SKM-1 treated with dmso at 0.1 percent for 144 hours (cell line): ENCODE results near the gene TNNI2.

Experiments
- DNase-seq: peaks from one replicate; lab custom pipeline; 2025; ENCODE audit not compliant: unreplicated experiment; lab: John Stamatoyannopoulos, UW

Gene TNNI2

DNA sequence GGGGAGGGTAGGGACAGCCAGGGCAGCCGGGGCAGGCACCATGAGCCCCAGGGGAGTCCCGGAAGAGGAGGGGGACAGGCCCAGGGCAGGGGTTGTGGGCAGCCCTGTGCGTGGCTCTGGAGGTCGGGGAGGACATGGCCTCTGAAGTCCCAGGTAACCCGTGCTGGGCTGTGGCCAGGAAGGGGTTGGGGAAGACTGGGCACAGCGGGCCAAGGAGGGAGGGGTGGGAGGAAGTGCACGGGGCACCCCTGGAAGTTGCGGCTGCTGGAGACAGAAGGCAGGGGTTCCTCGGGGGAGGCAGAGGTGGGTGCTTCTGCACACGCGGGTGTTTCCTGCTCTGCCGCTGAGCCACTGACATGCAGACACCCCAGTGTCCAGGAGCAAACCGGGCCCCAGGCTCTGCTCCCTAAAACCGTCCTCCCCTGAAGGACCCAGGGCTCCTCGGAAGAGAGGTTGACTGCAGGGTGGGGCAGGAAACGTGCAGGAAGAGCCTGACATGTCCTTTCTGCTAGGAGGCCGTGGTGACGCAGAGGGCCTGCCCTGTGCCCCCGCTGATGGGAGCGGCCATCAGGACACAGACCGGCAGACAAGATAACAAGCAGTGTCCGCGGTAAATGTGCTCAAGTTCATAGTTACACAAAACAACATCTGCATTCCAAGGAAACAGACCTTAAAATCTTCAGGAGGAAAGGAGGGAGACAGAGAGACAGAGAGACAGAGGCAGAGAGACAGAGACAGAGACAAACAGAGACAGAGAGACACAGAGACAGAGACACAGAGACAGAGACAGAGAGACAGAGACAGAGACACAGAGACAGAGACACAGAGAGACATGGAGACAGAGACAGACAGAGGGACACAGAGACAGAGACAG is 5.7 kb downstream of the TNNI2 start:
- peak; percentile 26 for DNase-seq

GRCh38 chr11:1845095-1845429 is 6.3 kb downstream of the TNNI2 start:
- DNase-seq = no peak

DNA sequence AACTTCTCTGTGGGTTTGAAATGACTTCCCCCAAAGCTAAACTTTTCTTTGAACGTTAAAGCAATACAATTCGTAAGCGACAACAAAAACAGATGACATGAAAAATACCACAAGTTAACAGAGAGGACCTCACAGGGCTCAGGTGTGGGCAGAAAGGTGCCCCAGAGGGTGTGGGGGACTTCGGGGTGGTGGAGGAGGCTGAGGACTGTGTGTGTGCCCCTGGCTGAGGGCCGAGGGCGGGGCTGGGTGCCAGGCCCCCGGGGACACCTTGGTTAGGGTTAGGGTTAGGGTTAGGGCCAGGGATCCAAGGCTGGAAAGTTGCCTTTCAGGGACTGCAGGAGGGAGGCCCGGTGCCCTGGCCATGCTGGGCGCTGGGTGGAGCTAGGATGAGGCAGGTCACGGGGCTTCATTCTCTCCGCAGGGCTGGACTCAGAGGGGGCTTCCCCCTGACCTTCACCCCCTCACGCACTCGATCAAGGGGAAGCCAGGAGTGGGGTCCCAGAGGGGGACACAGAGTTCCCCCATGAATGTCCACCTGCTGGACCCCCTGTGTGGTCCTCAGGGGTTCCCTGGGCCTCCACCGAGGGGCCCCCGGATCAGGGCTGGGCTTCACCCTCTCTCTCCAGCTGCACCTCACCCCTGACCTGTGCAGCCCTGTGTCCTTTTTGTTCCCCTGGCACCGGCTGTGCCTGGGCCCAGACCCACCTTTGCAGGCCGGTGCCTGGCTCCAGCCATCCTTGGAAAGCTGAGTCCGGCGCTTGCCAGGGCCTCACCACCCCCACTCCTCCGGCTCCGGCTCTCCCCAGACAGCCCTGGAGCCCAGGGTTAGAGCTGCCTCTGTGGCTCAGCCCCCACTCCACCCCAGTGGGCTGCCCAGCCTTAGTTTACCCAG is 7.0 kb downstream of the TNNI2 start:
- DNase-seq = no peak

DNA sequence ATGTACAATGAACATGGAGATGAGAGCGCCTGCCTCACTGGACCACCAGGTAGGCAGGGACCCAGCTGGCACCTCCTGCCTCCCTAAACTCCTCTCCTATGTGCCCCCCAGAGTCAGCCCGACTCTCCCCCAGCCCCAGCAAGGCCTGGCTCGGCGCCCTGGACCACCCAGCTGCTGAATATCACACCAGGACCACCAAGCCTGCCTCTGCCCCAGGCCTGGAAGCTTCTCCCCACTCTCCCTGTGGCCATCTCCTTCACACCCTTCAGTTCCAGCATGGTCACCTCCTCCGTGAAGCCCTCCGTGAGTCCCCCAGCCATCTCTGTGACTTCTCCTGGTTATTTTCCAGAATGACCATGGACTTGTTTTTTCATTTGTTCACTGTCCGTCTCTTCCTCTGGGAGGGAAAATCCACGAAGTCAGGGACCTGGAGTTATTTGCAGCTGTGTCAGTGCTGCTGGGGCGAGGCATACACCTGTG is 7.7 kb downstream of the TNNI2 start:
- DNase-seq = no peak

DNA sequence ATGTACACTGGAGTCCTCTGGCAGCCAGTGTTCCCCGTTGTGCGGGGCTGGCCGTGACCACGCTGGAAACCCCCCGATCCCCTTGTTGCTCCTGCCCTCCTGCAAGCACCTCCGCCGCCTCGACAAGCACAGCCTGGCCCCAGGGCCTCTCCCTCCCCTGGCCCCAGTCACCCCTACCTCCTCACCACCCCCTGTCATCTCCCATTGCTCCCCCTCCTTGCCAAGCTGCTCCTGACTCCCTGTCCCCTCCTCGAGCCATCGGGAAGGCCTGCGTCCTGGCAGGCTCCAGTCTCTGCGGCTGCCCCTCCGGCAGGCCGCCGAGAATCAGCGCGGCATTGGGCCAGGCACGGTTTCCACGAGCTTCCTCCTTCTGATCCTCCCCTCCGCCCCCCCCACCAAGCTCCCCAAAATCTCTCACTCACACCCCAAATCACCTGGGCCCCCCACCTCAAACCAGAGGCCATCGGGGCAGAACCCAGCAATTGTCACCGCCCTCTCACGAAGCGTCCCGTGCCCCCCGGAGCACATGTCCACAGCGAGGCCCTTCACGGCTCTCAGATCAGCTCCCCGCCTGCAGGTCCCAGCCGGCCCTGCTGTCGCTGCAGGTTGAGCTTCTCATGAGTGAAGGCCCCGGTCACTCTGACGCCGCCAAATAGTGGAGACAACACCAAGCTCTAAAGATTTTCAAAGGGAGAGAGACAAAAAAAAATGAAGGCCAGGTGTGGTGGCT is 8.4 kb downstream of the TNNI2 start:
- no peak for DNase-seq

DNA sequence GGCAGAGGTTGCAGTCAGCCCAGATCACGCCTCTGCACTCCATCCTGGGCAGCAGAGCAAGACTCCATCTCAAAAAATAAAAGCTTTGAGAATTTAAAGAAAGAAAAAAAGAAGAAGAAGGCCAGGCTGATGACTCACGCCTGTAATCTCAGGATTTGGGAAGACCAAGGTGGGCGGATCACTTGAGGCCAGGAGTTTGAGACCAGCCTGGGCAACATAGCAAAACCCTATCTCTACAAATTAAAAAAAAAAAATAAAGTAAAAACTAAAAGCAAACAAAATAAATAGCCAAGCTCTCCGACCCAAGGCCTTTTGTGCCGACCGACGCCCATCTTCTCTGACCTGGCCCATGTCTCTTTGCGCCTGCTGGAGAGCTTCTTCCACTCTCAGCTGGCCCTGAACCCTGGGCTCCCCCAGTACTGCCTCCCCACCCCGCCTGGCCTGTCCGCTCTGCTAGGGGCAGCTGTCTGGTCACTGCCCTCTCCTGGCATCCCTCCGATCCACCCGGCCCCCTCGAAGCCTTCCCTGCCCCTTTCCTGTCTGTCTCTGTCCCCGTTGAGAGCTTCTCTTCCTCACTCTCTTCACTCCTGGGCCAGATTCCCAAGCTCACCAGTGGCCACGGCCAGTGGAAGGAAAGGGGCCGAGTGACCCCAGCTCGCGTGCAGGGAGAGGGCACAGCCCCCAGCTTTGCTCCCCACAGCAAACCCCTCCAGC is 9.3 kb downstream of the TNNI2 start:
- no peak for DNase-seq

DNA sequence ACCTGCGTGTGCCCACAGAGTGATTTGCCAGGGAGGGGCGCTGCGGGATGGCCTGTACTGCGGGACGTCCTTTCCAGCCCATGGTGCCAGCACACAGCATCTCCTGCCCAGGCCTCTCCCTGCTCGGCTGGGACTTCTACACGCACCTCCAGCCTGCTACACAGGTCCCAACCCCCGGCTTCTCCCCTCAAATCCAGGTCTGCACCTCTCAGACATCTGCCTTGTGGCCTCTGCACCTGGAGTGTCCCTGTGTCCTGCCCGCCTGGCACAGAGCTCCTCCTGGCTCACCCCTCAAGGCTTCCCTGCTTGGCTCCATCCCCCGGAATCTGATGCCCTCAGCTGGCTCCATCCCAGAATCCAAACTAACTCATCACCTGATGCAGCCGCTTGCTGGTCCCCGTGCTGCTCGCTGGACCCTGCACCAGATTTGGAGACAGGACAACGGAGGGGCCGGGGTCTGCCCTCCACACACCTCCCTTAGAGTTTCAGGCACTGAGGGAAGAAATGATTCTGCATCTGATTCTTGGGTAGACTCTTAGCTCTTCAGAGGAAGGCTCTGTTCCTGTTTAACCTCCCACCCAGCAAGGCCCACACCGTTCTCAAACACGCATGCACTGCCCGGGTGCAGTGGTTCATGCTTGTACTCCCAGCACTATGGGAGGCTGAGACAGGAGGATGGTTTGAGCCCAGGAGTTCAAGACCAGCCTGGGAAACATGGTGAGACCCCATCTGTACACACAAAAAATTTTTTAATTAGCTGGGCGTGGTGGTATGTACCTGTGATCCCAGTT is 10.1 kb downstream of the TNNI2 start:
- DNase-seq = no peak

DNA sequence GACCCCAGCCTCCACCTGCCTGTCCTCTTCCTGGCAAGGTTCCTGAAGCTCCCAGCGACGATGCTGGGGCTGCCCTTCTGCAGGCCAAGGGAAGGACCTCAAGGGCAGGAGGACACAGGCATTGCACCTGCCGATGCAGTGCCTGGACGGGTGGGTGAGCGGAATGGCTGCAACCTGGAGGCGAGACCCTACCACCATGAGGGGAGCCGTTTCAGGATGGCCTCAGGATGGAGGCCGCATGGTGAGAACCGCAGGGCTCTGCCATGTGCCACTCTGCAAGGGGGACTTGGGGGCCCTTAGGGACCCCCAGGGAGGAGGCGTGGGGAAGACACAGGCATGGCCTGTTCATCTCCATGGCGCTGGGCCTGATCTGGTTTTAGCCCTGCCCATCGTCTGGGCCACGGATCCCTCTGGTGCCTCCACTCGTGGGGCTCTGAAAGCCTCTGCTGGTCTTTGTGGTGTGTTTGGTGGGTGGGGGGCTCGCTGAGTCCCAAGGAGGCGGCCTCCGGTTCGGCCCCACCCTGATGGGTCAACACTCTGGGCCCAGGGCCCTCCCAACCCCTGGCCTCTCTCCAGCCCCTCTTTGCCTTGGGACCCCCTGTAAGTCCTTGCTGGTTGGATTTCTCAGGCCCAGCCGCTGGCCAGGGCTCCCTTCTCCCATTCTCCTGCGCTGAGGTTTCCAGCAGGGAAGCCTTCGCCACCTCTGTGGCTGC is 12.8 kb downstream of the TNNI2 start:
- no peak for DNase-seq

DNA sequence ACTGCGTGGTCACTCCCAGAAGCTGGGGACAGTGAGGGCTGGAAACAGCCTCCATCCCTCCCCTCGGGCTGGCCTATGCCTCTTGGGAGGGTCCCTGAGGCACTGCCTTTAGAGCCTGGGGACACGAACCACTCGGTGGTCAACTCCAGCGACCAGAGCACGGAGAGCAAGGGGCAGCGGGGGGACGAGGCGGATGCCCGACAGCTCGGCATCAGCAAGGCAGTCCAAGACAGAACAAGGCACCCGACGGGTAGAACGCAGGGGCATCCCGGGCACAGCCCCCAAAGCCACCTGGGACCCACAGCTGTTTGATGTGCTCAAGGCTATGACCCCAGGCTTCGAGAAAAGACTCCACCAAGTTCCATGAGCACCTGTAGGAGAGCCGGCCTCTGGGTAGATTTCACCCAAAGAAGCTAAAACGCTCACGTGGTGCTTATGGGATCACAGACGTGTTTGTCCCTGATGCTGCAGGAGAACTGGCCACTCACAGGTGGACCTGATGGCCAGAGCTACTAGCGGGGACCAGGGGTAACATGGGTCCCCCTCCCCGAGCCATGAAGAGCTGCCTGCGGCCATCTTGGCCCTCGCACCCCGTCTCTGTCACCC is 13.6 kb downstream of the TNNI2 start:
- no peak for DNase-seq

DNA sequence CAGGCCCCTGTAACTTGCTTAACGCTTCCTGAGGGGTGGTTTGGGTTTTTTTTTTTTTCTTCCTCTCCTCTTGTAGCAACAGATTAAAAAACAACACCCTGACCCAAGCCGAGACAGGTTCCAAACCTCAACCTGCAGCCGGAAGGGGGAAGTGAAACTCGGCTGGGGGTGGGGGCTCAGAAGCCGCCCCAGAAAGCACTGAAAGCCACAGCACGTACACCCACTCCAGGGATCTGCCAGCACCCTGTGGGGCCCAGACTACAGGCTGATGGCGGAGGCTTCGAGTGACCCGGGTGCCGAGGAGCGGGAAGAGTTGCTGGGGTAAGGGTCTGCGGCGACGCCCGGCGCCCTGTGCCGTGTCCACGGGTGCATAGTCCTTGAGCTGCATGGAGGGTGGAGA is 14.1 kb downstream of the TNNI2 start, which contains the start of gene LSP1:
Gene LSP1, plus strand, starts transcription at position 208 of the 400 bp plus-strand sequence. Its CDS starts 61 bp downstream, at position 269.
- peak; percentile 95 for DNase-seq

GRCh38 chr11:1853376-1854131 is 14.8 kb downstream of the TNNI2 start:
- DNase-seq = no peak

- DNase-seq = no peak
Observed at GRCh38 chr11:1854132-1854948, 15.6 kb downstream of the TNNI2 start.

DNA sequence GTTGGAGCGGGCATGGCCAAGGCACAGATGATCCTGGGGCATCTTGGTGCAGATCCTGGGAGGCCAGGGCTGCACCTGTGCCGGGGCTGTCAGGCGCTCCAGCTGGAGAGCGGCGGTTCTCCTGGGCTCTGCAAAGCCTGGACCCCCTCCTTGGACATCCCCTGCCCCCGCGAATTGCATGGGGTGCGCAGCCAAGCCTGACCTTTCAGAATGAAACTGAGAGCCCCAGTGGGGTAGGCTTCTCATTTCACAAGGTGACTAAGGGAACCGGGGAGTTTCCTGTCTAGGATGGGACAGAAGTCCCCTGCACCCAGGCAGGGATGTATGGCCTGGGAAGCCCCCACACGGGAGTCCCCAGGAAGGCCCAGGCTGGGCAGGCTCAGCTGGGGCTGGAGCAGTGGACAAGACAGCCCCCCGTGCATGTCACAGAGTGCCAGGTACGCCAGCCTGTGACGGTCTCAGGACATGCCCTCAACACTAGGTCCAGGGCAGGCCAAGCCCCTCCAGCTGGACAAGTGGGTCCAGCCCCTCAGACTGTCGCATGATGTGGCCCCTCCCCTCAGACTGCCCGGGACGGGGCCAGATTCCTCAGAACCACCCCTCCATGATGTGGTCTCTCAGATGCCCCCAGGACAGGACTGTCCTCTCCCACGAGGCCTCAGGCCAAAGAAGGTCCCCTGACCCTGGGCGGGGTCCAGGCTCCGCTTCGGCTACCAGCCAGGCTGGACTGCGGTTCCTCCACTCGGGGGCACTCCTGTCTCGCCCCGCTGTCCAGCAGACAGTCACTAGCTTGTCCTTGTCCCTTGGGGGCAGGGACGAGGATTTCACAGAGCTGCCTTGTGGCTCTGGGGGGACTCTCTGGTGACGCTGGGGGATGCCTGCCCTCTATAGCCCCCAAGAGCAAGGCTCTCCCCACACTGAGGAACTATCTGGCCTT is 16.4 kb downstream of the TNNI2 start:
- no peak for DNase-seq

DNA sequence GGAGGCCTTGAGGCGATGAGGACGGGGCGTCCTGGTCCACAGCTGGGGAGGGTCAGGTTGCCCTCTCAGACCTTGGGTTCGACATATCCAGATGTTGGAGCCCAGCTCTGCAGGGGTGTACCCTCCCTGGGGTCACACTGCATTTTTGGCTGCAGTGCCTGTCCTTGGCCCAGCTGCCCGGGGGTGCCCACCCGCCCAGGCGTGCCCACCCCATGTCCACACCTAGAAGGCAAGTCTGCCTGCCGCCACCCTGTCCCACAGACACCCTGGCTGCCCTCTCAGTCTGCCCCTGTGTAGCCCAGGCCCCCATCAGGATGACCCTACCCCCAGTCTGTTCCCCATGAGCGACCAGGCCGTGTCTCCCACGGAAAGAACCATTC is 17.1 kb downstream of the TNNI2 start:
- no peak for DNase-seq

DNA sequence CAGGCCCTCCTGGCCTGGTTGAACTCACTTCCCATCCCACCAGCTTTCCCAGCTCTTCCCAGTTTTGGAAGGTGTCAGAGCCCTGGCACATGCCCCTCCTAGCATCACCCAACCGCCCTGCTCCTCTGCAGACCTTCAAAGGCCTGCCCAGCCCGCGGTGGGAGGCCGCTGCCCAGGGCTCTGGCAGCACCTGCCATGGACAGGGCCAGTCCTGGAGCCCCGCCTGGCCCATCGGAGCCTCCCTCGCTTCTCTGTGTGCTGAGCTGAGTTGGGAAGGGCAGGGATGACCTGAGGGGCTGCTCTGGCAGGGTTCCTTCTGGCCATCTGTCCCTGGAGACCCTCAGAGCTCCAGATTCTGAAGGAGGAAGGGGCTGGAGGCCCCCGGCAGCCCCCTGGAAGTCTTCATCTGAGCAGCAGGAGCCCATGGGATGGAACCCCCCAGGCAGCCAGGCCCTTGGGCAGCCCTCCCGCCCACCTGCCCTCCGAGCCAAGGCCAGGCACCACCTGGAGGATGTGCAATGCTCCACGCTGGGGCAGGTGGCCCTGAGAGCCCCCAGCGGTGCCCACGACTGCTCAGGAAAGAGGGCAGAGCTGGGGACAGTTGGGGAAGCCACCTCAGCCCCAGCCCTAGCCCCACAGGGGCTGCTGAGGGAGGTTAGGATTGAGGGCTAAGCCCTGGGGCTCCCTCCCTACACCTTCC is 17.7 kb downstream of the TNNI2 start:
- no peak for DNase-seq

GRCh38 chr11:1857064-1857463 is 18.3 kb downstream of the TNNI2 start:
- DNase-seq = no peak
